Peyer's patch (tissue), 4 donors: ENCODE results near the gene ASB1.

Experiments used
- CTCF ChIP-seq, 6 experiments: fragments of 450-650 bp in 4 of 6; fragments of 200-600 bp in 2 of 6; sonication (generic) in 1 of 6; IDR thresholded peaks; one replicate each; pipeline ENCODE4 v1.5.1; 2017 to 2019; ENCODE audit warnings: antibody characterized with exemption in 6 of 6, mild to moderate bottlenecking in 3 of 6, moderate library complexity in 1 of 6
- POLR2A ChIP-seq, 2 donors: fragments of 450-650 bp; IDR thresholded peaks; one replicate each; pipeline ENCODE4 v1.5.1; 2017; ENCODE audit warnings: antibody characterized with exemption in 2 of 2, mild to moderate bottlenecking in 2 of 2, moderate library complexity in 2 of 2

GRCh38 chr2:238498188-238498587 is 71.5 kb downstream of the ASB1 start:
- TF ChIP-seq CTCF (IDR thresholded peaks at IDR 0.05) (no peak), POLR2A (IDR thresholded peaks at IDR 0.05) (no peak)
